Hepatocyte (in vitro differentiated cells): ENCODE results near the gene PMIS2.

Experiments used
- EZH2 ChIP-seq: fragments of 200-600 bp; sonication (generic); IDR thresholded peaks from 2 replicates; pipeline ENCODE4 v1.6.1; 2016; ENCODE audit warnings: antibody characterized with exemption, mild to moderate bottlenecking, borderline replicate concordance
- EZH2phosphoT487 ChIP-seq: fragments of 200-600 bp; sonication (generic); IDR thresholded peaks from one replicate; pipeline ENCODE4 v1.6.1; 2018; ENCODE audit warnings: antibody characterized with exemption, mild to moderate bottlenecking, low read depth, moderate library complexity; ENCODE audit not compliant: unreplicated experiment, severe bottlenecking
- TF ChIP-seq, protein P1 (sequence below): fragments of 200-600 bp; sonication (generic); IDR thresholded peaks from 2 replicates; pipeline ENCODE4 v1.5.1; 2016; ENCODE audit warnings: antibody characterized with exemption, mild to moderate bottlenecking; ENCODE audit not compliant: poor library complexity

DNA sequence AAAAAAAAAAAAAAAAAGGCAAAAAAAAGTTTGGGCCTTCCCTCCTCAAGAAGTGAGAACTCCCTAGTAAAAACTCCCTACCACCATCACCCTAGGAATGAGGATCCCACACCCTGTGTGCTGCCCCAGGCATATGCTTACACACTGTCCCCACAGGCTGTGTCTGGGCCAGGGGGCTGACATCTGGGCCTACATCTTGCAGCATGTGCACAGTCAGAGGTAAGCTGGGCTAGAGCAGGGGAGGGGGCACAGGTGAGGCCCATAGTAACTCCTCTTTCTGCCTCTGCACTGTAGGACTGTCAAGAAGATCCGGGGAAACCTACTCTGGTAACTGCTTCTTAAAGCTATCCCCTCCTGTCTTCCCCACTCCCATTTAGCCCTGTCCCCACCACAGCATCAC, 27.6 kb downstream of the PMIS2 start:
- TF ChIP-seq, protein P1, sequence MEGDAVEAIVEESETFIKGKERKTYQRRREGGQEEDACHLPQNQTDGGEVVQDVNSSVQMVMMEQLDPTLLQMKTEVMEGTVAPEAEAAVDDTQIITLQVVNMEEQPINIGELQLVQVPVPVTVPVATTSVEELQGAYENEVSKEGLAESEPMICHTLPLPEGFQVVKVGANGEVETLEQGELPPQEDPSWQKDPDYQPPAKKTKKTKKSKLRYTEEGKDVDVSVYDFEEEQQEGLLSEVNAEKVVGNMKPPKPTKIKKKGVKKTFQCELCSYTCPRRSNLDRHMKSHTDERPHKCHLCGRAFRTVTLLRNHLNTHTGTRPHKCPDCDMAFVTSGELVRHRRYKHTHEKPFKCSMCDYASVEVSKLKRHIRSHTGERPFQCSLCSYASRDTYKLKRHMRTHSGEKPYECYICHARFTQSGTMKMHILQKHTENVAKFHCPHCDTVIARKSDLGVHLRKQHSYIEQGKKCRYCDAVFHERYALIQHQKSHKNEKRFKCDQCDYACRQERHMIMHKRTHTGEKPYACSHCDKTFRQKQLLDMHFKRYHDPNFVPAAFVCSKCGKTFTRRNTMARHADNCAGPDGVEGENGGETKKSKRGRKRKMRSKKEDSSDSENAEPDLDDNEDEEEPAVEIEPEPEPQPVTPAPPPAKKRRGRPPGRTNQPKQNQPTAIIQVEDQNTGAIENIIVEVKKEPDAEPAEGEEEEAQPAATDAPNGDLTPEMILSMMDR = no peak
- TF ChIP-seq EZH2 (no peak), EZH2phosphoT487 (no peak)
